Stimulated activated CD4-positive, alpha-beta T cell treated with anti-CD3 and anti-CD28 coated beads, Interleukin-4, amount 100 ng/mL, for 24 hours (primary cell): Measurements from ENCODE around the gene RASGRP2.

Experiments
- DNase-seq: peaks from one replicate; pipeline ENCODE4 v3.0.0-alpha.2; 2020

The RASGRP2 gene

GRCh38 chr11:64755681-64756361 lies 11.9 kb upstream of the RASGRP2 start:
- DNase-seq: no peak

GRCh38 chr11:64754919-64755662 lies 11.1 kb upstream of the RASGRP2 start:
- DNase-seq: no peak

GRCh38 chr11:64754124-64754918 lies 10.4 kb upstream of the RASGRP2 start:
- no peak for DNase-seq

- DNase-seq: no peak
Observed at GRCh38 chr11:64753380-64754123, 9.6 kb upstream of the RASGRP2 start.

GRCh38 chr11:64753019-64753379 lies 9.1 kb upstream of the RASGRP2 start:
- DNase-seq: no peak

- DNase-seq: no peak
Observed at GRCh38 chr11:64752175-64752970, 8.4 kb upstream of the RASGRP2 start.

- no peak for DNase-seq
Observed at GRCh38 chr11:64751580-64751979, 7.6 kb upstream of the RASGRP2 start.

- no peak for DNase-seq
Observed at GRCh38 chr11:64751136-64751535, 7.2 kb upstream of the RASGRP2 start.

GRCh38 chr11:64750361-64751054 lies 6.6 kb upstream of the RASGRP2 start:
- DNase-seq: no peak

GRCh38 chr11:64747961-64748665 lies 4.2 kb upstream of the RASGRP2 start:
- no peak for DNase-seq

- DNase-seq: no peak
Observed at GRCh38 chr11:64746486-64746885, 2.5 kb upstream of the RASGRP2 start.

- DNase-seq: peak; percentile 54
Observed at GRCh38 chr11:64745521-64746328, 1.8 kb upstream of the RASGRP2 start.

GRCh38 chr11:64745189-64745520 lies 1.2 kb upstream of the RASGRP2 start:
- DNase-seq: peak; percentile 57

- DNase-seq: no peak
Observed at GRCh38 chr11:64744544-64745188, 724 bp upstream of the RASGRP2 start.

- peak; percentile 76 for DNase-seq
Observed at GRCh38 chr11:64742889-64743590, 902 bp downstream of the RASGRP2 start.

- DNase-seq: no peak
Observed at GRCh38 chr11:64742087-64742888, 1.7 kb downstream of the RASGRP2 start.

- DNase-seq: no peak
Observed at GRCh38 chr11:64741375-64742086, 2.4 kb downstream of the RASGRP2 start.
